ENCODE results near the gene CER1.
A peak's percentile ranks its signal among the peaks of the same experiment; 100 is the strongest.

CER1 gene, protein sequence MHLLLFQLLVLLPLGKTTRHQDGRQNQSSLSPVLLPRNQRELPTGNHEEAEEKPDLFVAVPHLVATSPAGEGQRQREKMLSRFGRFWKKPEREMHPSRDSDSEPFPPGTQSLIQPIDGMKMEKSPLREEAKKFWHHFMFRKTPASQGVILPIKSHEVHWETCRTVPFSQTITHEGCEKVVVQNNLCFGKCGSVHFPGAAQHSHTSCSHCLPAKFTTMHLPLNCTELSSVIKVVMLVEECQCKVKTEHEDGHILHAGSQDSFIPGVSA

DNA sequence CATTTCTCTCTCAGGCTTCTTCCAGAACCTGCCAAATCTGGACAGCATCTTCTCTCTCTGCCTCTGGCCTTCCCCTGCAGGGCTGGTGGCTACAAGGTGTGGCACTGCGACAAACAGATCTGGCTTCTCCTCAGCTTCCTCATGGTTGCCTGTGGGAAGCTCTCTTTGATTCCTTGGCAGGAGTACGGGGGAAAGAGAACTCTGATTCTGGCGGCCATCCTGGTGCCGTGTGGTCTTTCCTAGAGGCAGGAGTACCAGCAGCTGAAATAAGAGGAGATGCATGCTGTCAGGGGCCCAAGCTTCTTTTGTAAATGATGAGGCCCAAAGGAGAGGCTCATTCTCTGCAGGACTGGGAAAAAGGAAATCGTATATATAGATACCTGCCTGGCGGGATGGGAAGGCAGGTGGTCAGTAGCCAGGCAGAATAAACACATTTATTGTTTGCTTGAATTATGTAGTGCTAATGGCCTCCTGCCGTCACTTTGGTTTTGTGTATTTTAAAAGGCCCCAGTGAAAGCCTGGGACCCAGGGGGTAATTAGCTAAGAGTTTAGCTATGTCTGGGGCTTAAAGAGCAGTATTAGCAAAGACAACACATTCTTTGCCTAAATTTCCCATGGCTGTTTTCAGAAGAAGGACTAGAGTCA is at the start of gene CER1:
CER1 (minus strand) TSS at position 343 of the 645 bp plus-strand sequence; CDS start at position 282, 61 bp downstream.
- DNase-seq = no peak

DNA sequence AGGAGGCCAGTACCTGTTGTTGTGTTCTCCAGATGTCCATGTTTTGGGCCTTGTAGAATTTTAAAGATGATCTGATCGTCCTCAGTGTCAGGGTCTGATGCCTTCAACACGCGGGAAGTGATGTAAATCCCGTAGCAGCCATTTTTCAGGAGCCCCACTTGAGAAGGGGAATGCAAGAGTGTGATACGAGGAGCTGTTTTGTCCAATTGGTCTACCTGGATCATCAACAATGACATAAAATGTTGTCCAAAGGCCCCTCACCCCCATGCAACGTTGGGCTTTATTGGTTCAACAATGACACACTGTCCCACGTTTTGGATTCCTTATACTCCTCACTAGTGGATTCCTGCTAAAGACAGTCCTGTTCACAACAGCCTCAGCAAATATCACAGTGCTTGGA is 48.1 kb upstream of the CER1 start:
- no peak for DNase-seq

DNA sequence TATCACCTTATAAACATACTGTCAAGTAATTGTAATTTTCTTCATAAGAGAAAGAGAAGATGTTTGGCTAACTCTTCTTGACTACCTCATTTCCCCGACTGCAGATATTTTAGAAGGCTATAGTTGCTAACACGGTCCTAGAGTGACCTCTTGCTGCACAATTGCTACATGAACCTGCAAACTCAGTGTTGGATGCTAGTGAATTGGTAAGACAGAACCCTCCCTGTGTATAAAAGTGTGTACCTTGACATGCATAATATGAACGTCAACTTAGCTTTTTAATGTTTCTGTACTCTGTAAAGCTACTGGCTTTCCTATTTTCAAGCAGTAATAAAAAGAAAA is 46.7 kb upstream of the CER1 start:
- DNase-seq = peak; percentile 12

DNA sequence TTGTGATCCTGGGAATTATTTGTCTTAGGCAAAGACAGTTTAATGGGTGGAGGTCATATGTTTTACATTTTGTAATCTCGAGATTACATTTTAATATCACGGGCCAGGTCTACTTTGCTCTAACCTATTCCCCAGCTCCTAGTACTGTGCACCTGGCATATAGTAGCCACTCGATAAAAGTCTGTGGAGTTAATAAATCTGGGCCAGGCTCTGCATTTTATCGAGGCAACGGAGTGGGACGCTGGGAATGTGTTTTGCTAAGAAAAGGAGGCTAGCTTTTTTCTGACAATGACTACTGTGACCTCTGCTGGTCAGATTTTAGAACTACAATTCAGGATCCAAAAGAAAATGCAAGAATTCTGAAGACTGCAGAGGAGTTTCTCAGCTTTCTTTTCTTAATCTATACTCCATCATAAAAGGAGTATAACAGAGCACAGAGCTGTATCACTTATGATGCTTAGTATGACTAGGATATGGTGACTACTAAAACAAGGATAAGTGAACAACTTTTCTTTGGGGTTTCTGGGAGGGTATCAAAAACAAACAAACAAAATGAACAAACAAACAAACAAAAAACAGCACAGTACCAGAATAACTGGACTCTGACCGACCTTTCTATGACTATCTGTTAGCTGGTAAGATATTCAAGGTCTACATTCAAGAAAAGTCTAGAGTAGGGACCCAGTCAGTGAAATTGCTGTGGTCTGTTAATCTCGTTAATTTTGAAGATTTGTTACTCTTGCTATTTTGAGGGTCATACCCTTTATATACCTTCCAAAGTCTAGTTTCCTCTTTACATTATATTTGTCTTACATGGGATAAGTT is 46.1 kb upstream of the CER1 start:
- DNase-seq = peak; percentile 60

DNA sequence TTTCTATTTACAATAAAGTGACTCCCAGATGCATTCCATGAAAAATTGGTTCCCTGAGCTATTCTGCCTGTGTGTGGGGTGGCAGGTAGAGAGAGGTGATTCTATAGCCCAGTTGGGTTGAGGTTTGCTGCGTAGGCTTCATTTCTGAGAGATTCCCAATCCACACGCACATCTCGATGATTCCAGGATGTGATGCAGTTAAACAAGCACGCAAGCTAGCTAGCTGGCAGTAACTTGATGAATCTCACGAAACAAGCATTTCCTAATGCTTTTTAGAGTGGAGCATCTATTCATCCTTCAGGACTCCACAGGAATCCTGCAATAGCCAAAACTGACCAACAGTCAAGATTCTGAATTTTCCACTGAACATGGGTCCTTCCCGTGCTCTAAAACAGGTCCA is 43.8 kb upstream of the CER1 start:
- no peak for DNase-seq

DNA sequence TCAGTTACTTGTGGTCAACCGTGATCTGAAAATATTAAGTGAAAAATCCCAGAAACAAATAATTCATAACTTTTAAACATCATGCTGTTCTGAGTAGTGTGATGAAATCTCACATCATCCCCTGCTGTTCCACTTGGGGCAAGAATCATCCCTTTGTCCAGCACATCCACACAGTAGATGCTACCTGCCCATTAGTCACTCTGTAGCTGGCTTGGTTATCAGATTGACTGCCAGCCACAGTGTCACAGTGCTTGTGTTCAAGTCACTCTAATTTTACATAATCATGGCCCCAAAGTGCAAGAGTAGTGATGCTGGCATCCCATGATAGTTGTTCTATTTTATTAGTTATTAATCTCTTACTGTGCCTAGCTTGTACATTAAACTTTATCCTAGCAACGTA is 39.1 kb upstream of the CER1 start:
- no peak for DNase-seq

DNA sequence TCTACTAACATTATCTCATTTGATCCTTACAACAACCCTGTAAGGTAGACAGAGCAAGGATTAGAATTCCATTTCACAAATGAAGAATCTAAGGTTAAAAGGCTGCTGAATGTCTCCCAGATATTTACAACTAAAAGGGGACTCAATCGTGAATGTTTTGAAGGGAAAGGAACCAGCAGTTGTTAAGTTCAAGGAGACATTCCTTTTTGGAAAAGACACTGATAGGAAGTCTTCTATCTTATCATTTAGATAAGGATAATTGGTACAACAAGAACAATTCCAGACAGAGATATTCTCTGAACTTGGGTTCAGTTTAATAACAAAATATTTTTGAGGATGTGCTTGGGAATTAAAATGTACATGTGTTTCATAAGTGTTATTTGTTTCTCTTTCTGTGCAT is 37.5 kb upstream of the CER1 start:
- DNase-seq = no peak

DNA sequence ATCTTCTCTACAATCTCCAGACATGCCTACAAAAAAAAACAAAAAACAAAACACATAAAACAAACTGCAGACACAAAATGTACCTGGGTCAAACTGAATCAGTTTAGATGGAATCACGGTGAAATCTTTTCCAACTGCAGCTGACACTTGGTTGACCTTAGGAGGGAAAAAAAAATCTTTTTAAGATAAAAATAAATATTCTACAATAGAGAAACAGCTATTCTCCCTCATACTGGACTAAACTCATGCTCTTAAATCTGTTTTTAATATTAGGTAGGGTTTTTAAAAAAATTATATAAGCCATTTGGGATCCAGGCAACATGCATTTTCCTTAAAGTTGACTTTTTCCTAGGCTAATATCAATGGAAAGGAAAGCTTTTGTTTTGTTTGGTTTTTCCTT is 33.8 kb upstream of the CER1 start:
- DNase-seq = no peak

DNA sequence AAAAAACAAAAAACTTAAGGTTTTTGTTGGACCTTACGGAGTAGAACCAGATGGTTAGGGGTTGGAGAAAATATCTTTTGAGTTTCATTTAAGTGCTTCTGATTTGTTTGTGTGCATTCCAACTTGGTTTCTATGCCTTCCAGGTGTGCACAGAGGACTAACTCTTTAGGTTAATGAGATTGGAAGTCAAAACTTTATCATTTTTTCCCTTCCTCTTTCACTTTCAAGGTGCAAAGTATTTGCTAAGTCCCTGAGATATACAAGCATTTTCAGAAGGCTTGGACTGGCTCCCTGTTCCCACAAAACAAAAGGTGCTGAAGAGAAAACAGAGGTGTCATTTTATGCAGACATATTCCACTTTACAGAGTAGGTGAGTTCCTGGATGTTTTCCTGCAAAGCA is 30.3 kb upstream of the CER1 start:
- DNase-seq = no peak

DNA sequence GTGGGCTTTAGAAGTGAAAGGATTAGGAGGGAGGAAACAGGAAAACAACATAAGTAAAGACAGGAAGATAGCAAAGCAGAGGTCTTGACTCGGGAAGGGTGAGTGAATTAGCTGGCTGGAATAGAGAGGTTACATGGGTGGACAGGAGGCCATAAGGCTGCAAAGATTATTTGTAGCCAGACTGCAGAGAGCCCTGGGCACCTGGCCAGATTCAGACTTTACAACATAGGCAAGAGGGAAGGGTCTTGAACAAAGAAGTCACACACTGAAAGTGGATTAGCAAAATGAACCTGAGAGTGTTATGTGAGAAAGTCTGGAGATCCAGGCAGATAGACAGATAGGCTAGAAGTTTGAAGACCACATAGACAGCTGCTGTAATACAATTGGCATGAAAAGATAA is 29.7 kb upstream of the CER1 start:
- DNase-seq = peak; percentile 0

DNA sequence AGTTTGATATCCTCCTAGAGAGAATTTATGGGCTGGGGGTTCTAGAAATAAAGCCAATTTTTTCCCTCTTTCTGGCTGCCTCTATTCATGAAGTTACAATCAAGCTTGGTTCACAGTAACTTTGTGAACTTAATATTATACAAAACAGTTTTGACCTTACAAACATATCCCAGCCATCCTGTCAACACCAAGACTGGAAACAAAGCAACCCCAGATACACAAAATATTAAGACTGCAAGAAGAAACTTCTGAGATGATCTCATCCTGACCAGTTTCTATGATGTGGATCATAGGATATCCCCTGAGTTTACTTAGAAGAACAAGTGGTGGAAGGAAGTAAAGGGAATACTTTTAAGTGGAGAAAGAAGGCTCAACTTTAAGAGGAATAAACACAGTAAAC is 28.3 kb upstream of the CER1 start:
- DNase-seq = no peak

DNA sequence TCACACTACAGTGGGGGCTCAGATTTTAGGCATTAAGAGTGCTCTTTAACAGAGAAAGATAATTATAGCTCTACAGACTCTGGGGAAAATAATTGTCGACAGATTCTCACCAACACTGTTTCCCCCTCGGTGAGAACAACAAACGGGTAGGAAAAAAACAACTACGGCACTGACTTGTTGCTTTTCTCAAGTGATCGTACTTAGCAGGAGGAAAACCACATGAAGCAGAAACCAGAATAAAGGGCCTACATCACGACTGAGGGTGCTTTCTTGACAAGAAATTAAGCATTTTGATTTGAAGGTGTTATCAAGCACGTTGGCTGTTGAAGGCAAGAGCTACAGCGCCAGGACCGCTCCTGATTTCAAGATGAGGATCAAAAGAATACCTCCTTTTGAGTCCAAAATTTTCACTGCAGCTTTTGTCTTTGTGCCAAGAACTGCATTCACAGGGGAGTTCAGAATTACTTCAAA is 27.2 kb upstream of the CER1 start:
- no peak for DNase-seq

DNA sequence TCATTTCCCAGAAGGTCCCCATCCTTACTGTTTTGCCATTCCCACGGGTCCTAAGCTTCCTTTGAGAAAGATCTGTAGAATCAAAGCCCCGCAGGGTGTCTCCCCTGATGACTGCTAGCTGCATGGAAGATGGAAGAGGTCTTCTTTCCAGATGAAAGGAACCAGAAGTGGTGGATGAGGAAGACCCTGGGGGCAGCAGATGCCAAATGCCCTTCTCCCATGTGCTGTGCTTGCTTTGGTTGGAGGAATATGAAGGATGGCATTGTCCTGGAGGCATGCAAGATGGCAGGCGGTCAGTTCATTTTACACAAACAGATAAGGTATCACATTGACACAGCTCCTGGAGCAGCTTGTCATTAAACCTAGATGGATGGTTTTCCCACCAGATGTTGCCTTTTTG is 25.8 kb upstream of the CER1 start:
- peak; percentile 17 for DNase-seq

DNA sequence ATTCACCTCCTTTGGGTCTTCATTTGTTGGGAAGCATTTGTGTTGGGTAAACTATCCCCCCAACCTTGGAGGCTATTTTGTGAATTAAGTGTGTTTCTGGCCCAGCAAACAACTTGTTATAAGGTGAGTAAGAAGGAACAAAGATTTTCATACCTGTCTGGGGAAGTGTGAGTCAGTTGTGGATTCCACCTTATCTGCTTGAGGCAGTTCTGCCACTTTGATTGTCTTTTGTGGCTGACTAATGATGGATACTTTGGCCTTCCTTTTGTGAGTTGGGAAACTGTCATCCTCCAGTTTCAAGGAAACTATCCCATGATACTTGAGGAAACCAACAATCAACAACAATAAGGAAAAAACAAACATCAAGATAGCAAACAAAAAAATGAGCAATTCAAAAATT is 24.6 kb upstream of the CER1 start:
- no peak for DNase-seq

DNA sequence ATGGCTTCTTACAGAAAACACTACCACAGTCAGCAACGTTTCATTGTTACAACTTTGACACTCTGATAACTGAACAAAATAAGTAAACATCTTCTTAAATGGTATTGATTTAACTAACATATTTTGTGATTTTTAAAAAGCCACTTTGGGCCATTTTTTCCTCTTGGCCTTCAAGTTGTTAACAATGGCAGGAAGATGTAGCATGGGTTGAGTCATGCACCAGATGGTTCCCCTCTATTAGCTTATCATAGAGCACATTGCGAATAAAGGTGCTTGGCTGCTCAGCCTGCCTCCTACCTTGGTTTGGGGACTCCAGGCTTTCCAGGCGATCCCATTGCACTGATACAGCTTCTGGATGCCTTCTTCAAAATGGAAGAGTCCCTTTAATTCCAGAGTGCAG is 24.1 kb upstream of the CER1 start:
- no peak for DNase-seq

DNA sequence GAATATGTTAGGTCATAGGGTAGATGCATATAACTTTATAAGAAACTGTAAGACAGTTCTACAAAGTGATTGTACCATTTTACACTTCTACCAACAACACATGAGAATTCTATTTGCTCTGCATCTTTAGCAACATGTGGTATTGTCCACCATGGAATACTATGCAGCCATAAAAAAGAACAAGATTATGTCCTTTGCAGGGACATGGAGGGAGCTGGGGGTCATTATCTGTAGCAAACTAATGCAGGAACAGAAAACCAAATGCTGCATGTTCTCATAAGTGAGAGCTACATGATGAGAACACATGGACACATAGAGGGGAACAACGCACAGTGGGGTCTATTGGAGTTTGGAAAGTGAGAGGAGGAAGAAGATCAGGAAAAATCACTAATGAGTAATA is 22.2 kb upstream of the CER1 start:
- DNase-seq = no peak

DNA sequence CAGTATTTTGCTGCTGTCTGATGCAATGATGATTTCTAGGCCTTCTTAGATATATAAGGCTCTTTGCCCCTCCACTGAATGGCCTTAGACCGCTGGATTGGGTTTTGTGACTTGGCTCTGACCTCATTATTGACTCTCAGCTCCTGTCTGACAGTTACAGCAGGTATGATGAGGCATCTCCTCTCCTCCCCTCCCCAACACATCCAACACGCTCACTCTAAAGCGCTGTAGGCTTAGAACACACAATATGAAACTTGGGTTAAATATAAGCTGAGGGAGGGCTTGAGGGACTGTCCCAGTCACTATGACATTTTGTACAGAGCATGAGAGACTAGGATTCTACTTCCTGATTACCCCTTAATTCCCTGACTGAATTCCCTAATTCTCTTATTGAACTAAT is 18.8 kb upstream of the CER1 start:
- no peak for DNase-seq

DNA sequence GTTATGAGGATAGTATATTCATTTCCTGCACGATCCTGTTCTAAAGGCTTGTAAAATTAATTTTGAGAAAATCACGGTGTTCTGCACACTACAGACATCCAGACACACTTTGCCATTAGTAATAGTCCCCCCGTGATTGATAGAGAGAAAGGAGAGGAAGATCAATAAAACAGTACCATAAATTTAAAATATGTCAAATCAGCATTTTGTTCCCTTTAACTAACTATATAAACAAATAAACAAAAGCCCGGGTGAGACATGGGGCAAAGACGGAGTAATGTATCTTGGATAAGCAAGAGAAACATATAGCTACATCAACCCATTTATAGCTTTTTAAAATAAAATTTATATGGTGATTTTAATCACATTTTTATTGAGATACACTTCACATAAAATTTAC is 10.6 kb upstream of the CER1 start:
- DNase-seq = no peak

DNA sequence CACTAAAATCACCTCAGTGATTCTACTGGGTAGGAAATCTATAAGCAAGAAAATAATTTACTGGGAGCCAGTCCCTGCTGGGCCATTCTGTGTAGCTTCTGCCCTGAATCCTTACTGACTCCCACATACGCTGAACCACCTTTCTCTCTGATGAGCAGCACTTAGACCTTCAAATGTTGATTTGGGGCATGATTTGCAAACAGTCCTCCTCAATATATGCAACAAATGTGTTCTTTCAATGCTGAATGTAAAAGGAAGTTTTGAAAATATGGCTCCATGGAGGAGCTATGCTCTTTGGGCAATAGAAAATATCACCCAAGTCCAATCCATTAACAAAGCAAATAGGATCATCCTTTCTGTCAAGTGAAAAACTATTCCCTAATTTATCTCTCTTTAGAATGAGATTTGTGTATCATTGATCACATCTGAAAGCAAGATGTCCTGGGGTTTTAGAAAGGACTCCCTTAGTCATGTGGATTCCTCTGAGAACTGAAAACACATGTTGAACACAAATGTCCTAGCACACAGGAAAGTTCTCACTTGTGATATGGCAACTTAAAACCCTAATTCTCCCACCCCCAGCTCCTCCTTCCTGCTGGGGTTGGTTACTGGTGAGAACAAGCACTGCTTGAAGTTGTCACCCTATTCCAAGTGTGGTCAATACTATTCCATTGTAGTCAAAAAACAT is 8.9 kb upstream of the CER1 start:
- DNase-seq = no peak

DNA sequence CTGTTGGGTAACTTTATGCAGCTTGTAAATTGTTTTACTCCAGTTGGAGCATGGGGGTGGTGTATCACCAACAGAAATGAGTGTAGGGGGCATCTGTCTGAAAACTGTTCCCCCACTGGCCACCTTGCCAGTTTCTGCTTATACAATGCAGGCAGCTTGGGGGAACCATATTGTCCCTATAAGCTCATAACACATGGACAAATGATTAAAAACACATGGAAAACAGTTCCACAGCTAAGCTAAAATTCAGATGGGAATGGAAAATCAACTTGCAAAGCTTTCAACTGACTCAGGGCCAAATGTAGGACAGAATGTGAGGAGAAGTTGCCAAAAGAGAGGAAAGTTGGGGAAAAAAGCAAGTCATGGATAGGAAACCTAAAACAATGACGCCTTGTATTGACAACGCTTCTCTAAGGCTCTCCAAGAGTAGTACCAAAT is 7.9 kb upstream of the CER1 start:
- no peak for DNase-seq

DNA sequence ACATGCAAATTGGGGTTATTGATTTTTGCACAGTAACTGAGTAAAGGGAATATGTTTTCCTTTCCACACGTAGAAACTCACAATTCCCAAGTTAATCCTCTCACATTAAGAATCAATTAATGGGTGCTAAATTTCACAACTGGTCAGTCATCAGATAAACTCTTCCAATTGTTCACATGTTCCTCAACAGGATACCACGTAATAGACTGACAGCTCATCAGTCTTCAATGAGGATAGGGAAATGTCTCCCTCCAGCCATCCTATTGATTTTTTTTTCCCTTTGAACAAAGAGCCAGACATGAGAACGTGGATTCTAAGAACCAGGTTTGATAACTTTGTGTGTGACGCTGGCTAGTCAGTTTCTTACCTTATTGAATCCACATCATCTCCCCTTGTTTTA is 768 bp upstream of the CER1 start:
- no peak for DNase-seq

DNA sequence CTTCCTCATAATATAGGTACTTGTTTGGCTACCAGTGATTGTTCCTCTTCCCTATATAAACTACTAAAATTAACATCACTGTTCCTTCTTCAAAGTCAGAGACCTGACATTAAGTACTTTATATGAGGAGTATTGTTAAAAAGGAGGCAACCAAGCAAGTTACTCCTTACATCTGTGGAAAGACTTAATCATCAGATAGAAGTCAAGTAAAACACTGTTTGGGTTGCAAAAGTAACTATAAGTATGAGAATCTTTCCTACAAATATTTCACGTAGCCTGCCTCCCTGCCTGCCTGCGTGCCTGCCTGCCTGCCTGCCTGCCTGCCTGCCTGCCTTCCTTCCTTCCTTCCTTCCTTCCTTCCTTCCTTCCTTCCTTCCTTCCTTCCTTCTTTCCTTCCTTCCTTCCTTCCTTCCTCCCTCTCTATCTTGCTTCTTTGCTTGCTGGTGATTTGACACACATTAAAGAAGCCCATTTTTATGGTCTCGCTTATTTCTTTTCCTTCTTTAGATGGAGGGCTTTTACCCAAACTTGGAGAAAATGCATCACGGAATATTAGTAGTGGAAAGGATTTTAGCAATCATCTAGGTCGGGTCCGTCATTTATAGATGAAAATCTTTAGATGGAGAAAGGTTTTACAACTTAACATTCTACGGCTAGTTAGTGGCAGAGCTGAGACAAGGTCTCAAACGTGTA is 3.2 kb downstream of the CER1 start:
- DNase-seq = no peak

DNA sequence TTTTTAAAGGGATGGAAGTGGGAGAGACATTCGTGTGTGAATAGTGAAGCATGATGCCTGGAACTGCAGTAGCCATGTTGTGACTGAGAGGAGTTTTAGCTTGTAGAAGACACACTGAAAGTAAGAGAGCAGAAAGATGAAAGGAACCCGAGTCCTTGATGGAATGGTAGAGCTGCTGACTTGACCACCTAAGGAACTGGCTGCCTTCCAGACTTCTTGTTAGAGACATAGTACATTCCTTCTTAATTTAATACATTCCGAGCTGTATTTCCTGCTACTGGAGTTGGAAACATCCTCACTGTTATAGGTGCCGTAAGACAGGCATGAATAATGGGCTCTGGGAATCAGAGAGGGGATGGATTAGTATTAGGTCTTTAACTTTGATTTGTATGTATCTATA is 7.4 kb downstream of the CER1 start:
- DNase-seq = no peak

Data from NCI-H1694 (cell line).